NB4 (cell line): ENCODE measurements around the gene PRKAB2.

Source experiments
- CTCF ChIP-seq: IDR thresholded peaks from one replicate; pipeline ENCODE4 v1.5.1; 2012; ENCODE audit warnings: low read depth, low read length
- POLR2A ChIP-seq: IDR thresholded peaks from 2 replicates; pipeline ENCODE4 v1.6.1; 2011; ENCODE audit warnings: mild to moderate bottlenecking; ENCODE audit not compliant: insufficient read length; ENCODE audit errors: extremely low read depth

GRCh38 chr1:147110872-147111271 lies 61.4 kb downstream of the PRKAB2 start:
- TF ChIP-seq CTCF: no peak
- no peak for TF ChIP-seq POLR2A
